Measurements from ENCODE around the gene GFOD2. TPM values are rescaled to one million over a fixed set of nuclear protein-coding genes. Genes with fewer than 3 reads are reported as not detected.

Gene GFOD2
- total and polyA plus RNA-seq, 2 experiments from 2014 or later = 9.8 to 12.4 TPM

DNA sequence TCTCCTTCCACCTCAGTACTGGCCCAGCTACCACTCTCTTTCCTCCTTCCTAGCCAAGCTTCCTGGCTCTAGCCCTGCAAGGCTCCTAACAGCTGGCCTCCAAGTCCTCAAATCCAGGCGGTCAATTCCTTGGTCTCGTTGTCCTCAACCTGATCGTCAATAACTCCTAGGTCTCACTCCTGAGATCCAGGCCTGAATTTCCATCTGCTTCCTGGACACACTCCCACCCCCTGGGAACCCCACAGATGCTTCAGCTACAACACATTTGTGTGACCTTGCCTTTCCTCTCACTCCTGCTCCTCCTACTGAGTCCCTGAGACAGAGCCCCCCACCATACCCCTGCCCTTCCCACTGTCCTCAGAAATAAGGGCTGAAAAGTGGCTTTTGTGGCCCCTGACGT lies 54.9 kb downstream of the GFOD2 start:
- Histone ChIP-seq H3K9me3 (ENCODE audit: low read depth) (no peaks in the 10 kb centered on the region), H3K9me2 (replicated peaks; ENCODE audit: insufficient read depth) (no peaks in the 10 kb centered on the region), H2AFZ (no peak overlapping the region), H3K4me1 (ENCODE audit: insufficient read depth) (peaks cover 16% of the 10 kb centered on the region), H3K79me2 (peaks cover 1% of the 10 kb centered on the region), H3K4me3 (no peak overlapping the region), H3K36me3 (replicated peaks; ENCODE audit: insufficient read depth, low read depth) (no peaks in the 10 kb centered on the region), H3K27ac (no peak overlapping the region), H3K4me2 (no peak overlapping the region), H4K20me1 (ENCODE audit: insufficient read depth, poor library complexity, severe bottlenecking) (no peaks in the 10 kb centered on the region), H3K27me3 (no peaks in the 10 kb centered on the region)
- no peak for TF ChIP-seq EZH2phosphoT487 (IDR thresholded peaks at IDR 0.05; ENCODE audit: low read depth, severe bottlenecking, unreplicated experiment)
- TF ChIP-seq, protein P1, sequence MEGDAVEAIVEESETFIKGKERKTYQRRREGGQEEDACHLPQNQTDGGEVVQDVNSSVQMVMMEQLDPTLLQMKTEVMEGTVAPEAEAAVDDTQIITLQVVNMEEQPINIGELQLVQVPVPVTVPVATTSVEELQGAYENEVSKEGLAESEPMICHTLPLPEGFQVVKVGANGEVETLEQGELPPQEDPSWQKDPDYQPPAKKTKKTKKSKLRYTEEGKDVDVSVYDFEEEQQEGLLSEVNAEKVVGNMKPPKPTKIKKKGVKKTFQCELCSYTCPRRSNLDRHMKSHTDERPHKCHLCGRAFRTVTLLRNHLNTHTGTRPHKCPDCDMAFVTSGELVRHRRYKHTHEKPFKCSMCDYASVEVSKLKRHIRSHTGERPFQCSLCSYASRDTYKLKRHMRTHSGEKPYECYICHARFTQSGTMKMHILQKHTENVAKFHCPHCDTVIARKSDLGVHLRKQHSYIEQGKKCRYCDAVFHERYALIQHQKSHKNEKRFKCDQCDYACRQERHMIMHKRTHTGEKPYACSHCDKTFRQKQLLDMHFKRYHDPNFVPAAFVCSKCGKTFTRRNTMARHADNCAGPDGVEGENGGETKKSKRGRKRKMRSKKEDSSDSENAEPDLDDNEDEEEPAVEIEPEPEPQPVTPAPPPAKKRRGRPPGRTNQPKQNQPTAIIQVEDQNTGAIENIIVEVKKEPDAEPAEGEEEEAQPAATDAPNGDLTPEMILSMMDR (IDR thresholded peaks at IDR 0.05; ENCODE audit: poor library complexity) = no peak
- TF ChIP-seq EZH2 (IDR thresholded peaks at IDR 0.05; ENCODE audit: borderline replicate concordance) = no peak
- 88% methylated on average over 4 of the region's 4 CpGs for WGBS (ENCODE audit: low lambda C conversion rate, missing lambda C conversion rate)
- DNase-seq (ENCODE audit: low spot score) = no peak

DNA sequence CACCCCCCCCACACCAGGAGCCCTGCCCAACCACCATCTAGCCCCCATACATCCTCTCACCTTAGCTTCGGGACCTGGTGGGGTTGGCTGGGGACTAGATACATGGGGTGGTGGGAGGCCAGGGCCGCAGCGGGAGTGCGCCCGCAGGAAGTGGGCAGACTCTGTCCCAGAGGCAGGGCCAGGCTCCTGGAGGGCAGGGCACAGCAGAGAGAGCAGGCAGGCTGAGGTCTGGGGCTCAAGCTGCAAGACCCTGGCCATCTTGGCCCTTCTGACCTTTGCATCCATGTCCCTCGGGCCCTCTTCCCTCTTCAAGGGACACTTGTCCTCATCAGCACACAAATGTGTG lies 55.3 kb downstream of the GFOD2 start:
- 98% methylated on average over 6 of the region's 6 CpGs for WGBS (ENCODE audit: low lambda C conversion rate, missing lambda C conversion rate)
- no peaks in the 10 kb centered on the region for H4K20me1 ChIP-seq (ENCODE audit: insufficient read depth, poor library complexity, severe bottlenecking)
- no peaks in the 10 kb centered on the region for H3K9me3 ChIP-seq (ENCODE audit: low read depth)
- TF ChIP-seq EZH2 (IDR thresholded peaks at IDR 0.05; ENCODE audit: borderline replicate concordance) = no peak
- H3K27me3 ChIP-seq = no peaks in the 10 kb centered on the region
- peaks cover 5% of the 10 kb centered on the region for H3K79me2 ChIP-seq
- H3K4me1 ChIP-seq (ENCODE audit: insufficient read depth) = peaks cover 18% of the 10 kb centered on the region
- no peak overlapping the region for H3K27ac ChIP-seq
- no peak overlapping the region for H3K4me2 ChIP-seq
- DNase-seq (ENCODE audit: low spot score) = no peak
- no peaks in the 10 kb centered on the region for H3K9me2 ChIP-seq (replicated peaks; ENCODE audit: insufficient read depth)
- H2AFZ ChIP-seq = no peak overlapping the region
- no peaks in the 10 kb centered on the region for H3K36me3 ChIP-seq (replicated peaks; ENCODE audit: insufficient read depth, low read depth)
- H3K4me3 ChIP-seq = no peak overlapping the region

DNA sequence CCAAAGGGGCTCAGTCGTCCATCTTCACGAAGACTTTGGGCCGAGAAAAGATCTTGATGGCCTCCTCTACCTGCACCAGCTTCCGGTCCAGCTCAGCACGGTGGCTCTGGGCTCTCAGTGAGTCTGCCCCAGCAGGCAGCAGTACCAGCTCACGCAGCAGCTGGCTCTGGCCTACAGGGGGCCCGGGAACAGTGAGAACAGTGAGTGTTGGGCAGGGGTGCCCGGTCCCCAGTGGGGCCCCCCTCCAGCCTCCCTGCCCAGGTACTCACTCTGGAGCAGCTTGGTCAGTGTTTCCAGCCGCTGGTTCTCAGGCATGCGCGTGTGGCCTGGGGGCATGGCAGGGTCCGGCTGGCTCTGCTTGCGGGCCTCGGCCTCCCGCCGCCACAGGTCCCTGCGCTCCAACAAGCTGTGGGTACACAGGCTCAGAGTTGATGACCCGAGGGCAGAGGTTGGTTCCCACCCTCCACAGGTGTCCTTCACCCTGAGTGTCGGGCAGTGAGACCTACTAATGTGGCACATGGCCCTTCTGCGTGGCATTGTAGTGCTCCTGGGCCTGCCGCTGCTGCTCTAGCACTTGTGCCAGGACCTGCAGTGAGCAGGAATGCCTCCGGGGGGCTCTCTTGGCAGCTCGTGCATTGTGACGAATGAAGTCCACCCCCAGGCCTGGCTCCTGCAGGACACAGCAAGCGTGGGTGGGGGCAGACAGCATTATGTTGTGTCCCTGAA lies 55.8 kb downstream of the GFOD2 start:
- Histone ChIP-seq H2AFZ (no peak overlapping the region), H3K27me3 (no peaks in the 10 kb centered on the region), H3K79me2 (peaks cover 7% of the 10 kb centered on the region), H3K4me2 (no peak overlapping the region), H3K9me2 (replicated peaks; ENCODE audit: insufficient read depth) (no peaks in the 10 kb centered on the region), H3K9me3 (ENCODE audit: low read depth) (no peaks in the 10 kb centered on the region), H3K4me3 (no peak overlapping the region), H3K4me1 (ENCODE audit: insufficient read depth) (peaks cover 18% of the 10 kb centered on the region), H3K36me3 (replicated peaks; ENCODE audit: insufficient read depth, low read depth) (no peaks in the 10 kb centered on the region), H3K27ac (no peak overlapping the region), H4K20me1 (ENCODE audit: insufficient read depth, poor library complexity, severe bottlenecking) (no peaks in the 10 kb centered on the region)
- no peak for TF ChIP-seq EZH2 (IDR thresholded peaks at IDR 0.05; ENCODE audit: borderline replicate concordance)
- no peak for TF ChIP-seq EZH2phosphoT487 (IDR thresholded peaks at IDR 0.05; ENCODE audit: low read depth, severe bottlenecking, unreplicated experiment)
- TF ChIP-seq, protein P1 (IDR thresholded peaks at IDR 0.05; ENCODE audit: poor library complexity) = no peak
- 87% methylated on average over 25 of the region's 25 CpGs for WGBS (ENCODE audit: low lambda C conversion rate, missing lambda C conversion rate)
- no peak for DNase-seq (ENCODE audit: low spot score)

DNA sequence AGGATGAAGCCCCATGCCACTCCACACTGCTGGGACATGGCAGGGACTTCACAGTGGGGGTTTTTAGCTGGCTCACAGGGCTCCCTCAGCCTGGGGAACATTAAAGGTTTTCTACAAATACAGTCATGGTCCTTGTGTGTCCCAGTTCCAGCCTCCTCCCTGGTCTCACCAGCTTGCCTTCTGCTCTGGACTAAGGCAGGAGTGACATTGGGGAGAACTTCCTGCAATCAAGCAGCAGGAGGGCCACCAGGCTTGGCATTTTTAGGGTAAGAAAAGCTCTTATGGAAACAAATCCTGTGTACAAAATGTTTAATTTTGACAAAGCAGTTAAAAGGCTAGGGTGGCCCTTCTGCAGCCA lies 56.5 kb downstream of the GFOD2 start:
- Histone ChIP-seq H3K27me3 (no peaks in the 10 kb centered on the region), H3K4me3 (no peak overlapping the region), H2AFZ (no peak overlapping the region), H3K9me2 (replicated peaks; ENCODE audit: insufficient read depth) (no peaks in the 10 kb centered on the region), H4K20me1 (ENCODE audit: insufficient read depth, poor library complexity, severe bottlenecking) (no peaks in the 10 kb centered on the region), H3K9me3 (ENCODE audit: low read depth) (no peaks in the 10 kb centered on the region), H3K36me3 (replicated peaks; ENCODE audit: insufficient read depth, low read depth) (no peaks in the 10 kb centered on the region), H3K4me2 (no peak overlapping the region), H3K79me2 (peaks cover 7% of the 10 kb centered on the region), H3K4me1 (ENCODE audit: insufficient read depth) (peaks cover 17% of the 10 kb centered on the region), H3K27ac (no peak overlapping the region)
- no peak for DNase-seq (ENCODE audit: low spot score)
- no peak for TF ChIP-seq EZH2phosphoT487 (IDR thresholded peaks at IDR 0.05; ENCODE audit: low read depth, severe bottlenecking, unreplicated experiment)
- TF ChIP-seq EZH2 (IDR thresholded peaks at IDR 0.05; ENCODE audit: borderline replicate concordance) = no peak
- TF ChIP-seq, protein P1 (IDR thresholded peaks at IDR 0.05; ENCODE audit: poor library complexity) = no peak

Data from hepatocyte (in vitro differentiated cells).